HG02678 (cell line): ENCODE data around the gene PNPLA1.

Source experiments
- ATAC-seq: cut with Tn5 transposase; IDR thresholded peaks from one replicate; pipeline ENCODE4 v1.9.1; 2021; ENCODE audit warnings: mild to moderate bottlenecking, moderate library complexity; ENCODE audit not compliant: unreplicated experiment

PNPLA1 gene

DNA sequence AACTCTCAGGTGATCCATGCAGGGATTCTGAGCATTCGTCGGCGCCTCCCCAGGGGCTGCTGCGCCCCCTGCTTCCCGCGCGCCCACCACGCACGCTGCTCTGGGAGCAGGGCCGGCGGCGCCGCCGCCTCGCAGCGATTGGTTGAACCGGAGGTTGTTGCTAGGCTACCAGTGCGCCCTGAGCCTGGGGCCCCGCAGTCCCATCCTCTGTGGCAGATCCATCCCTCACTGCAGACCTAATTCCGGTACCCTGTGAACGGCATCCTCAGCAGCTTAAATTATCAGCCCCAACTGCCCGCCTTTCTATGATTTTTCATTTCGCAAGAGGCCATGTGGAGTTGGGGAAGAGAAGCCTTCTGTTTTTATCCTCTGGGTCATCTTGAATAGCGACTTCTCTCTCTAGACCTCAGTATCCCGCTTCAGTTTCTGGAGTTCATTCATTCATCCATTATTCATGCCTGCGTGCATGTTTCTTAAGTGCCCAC is 15.4 kb downstream of the PNPLA1 start:
- no peak for ATAC-seq

DNA sequence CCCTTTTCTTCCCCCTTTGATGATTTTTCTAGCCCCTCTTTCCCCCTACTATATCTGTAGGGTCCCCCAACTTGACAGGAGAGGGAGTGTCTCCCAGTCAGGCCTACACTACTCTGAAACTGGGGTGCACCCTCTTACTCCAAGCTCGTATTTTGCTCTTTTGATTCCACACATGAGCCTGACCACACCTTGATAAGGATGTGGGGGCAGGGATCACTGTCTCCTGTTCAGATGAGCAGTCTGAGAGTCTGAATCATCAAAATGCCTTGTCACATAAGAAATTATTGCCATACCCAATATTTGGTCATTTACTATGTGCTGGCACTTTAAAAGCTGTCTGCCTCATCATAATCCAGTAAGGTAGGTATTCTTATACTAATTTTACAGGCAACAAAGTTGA is 15.9 kb downstream of the PNPLA1 start:
- no peak for ATAC-seq

DNA sequence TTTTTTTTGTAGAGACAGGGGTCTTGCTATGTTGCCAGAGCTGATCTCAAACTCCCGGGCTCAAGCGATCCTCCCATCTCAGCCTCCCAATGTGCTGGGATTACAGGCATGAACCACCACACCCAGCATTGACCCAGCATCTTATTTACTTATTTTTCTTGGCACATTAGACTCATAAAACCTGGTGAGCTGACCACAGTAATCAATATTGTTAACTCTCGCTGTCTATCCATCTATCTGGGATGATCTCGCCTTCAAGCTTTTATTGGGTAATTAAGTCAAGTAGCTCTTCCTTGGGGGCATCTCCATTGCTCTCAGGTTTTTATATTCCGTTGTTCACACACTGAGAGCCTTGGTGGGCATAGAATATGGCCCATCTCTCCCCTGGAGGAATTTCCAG is 17.0 kb downstream of the PNPLA1 start:
- no peak for ATAC-seq

DNA sequence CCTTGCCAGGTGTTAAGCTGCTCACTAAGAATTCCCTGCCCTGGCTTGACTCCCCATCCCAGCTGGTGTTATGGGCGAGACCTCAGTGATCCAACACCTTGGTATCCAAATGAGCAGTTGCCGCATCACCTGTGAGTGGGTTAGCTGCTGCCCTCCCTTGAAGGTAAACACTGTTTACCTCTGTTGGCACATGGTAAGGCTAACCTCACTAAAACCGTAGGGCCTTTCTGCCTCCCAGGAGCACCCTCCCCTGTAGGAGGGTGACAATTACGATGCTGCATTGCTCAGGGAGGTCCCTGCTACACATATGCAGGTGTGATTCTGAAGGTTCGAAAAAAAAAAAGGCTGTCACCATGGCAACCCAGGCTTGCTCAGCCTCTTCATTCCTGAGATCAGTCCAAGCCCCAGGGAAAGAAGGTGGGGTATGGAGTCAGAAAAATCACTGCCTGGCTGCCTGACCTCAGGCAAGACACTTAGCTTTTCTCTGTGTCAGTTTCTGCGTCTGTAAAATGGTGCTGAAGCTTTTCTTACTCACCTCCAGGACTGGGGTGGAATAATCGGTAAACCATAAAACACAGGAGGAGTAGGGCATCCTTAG is 19.5 kb downstream of the PNPLA1 start:
- no peak for ATAC-seq

DNA sequence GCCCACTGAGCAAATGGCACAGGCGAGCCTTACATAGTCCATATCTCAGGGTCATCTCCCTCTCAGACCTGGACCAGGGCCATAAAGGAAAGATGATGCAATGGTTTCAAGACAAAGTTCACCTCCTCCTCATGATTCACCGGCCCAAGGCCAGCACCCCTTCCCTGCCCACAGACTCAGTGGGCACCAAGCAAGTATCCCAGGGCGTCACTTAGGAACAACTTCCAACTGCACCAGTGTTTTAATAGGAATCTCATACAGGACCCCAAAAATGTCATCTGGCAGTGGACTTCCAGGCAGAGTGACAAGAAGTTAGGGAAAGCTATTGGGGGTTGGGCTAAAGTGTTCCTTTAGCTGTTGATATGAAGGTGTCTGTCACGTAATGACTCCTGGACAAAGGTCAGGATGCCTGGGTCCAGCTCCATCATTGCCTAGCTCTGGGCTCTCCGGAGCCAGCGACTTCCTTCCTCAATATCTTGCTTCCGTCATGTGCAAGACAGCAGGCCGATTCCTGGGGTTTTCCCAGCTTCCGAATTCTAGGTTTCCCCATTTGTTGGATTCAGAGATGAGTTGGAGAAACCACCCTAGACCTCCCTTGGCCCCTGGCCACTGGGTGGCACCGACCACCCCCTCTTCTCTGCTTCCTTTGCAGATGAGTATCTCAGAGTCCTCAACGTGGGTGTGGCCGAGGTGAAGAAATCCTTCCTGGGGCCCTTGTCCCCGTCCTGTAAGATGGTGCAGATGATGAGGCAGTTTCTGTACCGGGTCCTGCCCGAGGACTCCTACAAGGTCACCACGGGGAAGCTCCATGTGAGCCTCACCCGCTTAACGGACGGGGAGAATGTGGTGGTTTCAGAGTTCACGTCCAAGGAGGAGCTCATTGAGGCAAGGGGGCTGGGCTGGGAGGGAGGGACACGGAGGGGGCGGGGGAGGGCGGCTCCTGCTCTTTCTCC is 21.1 kb downstream of the PNPLA1 start:
- no peak for ATAC-seq

DNA sequence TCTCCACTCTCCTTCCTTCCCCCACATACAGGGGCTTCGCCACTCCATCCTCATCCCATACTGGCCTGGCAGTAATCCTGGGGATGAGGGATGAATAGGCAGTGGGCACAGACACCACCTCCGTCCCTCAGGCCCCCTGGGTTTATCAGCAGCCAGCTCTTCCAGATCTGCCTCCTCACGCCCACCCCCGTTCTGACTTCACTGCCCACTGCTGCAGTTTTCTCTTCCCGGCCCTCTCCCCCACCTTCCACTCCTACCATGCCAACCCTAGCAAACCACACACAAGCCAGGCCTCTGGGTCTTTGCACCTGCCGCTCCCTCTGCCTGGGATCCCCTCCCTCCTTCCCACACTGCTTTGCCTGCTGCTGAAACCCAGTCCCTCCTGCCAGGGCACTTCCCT is 22.3 kb downstream of the PNPLA1 start:
- no peak for ATAC-seq

DNA sequence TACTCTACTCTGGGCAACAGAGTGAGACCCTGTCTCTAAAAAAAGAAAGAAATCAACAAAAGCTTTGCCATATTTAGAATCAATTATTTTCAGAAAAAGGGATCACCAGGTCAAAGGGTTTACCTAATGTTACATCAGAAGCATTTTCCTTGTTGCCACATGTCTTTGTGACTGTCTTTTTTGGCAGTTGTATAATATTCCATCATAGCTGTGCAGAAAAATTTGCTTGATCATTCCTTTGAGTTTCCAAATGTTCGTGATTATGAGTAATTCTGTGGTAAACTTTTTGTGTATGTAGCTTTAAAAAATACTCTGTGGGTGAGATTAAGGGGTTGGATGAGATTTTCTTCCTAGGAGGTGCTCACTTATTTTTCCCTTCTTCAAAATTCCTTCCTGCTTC is 26.4 kb downstream of the PNPLA1 start:
- ATAC-seq = no peak

DNA sequence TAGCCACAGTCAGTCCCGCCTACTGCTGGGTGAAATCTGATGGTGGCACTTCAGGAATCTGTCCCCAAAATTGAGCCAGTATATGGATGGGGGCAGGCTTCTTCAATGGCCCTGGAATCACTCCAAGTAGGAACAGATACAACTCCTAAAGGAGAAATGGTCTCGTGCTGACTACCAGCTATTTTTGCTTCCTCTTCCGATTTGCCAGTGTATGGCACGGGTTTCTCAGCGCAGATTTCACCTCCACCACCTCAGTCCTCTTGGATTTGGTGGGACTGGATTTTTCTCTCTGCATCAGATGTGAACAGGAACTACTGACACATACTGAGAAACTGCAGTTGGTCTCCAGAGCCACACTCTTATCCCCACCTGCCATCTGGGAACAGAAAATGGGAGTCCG is 27.2 kb downstream of the PNPLA1 start:
- no peak for ATAC-seq

DNA sequence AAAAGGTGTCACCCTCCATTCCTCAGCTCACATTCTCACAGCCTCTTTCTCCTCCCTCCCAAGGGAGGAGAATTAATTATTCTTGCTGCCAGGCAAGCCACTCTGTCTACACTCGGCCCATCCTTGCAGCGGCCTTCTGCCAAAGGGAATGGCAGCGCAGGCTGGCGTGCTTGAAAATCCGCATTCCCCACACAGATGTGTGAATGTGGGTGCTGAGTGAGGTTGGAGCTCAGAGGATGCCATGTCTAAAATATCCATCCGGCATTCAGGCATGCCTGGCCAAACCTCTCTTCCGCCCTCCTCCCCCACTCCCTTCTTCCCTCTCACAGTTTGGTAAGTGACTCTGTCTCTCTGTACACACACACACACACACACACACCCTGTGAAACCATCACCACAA is 27.7 kb downstream of the PNPLA1 start:
- no peak for ATAC-seq

DNA sequence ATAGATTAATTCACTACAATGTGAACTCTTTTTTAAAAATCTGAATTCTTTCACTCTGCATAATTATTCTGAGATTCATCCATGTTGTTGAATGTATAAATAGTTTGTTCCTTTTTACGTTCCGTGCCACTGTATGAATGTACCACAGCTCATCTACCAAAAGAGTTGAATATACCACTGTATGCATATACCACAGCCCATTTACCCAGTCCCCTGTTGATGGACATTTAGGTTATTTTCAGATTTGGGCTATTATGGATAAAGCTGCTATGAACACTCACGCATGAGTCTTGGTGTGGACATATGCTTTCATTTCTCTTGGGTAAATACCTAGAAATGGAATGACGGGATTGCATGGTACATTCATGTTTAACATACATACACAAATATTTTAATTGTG is 28.2 kb downstream of the PNPLA1 start:
- ATAC-seq = no peak

DNA sequence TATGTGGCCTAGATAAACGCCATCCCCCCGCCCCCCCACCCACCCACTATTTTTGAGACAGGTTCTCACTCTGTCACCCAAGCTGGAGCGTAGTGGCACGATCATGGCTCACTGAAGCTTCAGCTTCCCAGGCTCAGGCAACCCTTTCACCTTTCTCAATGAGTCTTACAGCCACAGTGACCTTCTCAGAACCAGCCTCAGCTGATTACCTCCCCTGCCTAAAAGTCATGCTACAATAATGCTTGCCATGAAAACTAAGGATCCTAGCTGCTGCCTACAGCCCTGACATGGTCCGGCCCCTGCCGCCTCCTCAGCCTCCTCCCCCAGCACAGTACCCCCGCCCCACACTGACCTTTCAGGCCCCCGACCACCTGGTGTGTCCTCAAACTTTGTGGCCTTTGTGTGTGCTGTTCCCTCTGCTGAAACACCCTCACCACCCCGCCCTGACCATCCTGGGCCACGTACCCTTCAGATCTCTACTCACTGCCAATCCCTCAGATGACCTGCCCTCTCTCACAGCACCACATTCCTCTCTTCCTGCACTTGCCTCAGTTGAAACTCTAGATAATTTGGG is 31.3 kb downstream of the PNPLA1 start:
- no peak for ATAC-seq

DNA sequence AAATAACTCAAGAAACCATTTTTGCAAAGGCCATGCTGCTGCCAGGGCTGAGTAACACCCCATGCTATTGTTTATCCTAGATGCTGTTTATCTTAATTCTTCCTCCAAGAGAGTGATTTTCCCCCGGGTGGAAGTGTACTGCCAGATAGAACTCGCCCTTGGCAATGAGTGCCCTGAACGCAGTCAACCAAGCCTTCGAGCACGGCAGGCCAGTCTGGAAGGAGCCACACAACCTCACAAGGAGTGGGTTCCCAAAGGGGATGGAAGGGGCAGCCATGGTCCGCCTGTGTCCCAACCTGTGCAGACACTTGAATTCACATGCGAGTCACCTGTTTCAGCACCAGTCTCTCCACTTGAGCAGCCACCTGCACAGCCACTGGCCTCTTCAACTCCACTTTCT is 31.9 kb downstream of the PNPLA1 start:
- no peak for ATAC-seq

DNA sequence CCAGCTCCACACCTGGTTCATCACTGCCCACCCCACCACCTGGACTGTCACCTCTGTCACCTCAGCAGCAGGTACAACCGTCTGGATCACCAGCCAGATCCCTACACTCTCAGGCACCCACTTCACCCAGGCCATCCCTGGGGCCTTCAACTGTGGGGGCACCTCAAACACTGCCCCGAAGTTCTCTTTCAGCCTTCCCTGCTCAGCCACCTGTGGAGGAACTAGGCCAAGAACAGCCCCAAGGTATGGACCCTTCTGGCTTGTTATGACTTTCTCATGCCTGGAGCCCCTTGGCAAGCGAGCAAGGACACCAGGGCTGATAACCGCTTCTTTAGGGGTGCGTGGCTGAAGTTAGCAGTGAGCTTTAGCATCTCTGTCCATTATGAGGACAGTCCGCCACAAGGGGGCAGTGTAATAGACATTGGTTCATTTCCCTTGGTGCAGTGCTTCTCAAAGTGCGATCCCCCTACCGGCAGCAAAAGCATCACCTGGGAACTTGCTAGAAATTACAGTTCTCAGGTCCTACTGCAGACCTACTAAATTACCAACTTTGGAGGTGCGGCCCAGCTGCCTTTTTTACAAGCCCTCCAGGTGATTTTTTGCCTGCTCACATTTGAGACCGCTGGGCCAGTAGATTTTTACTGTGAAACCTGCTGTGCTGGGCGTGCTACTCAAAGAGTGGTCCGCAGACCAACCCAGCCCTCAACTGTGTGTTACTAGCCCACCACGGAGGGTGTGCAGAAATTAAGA is 32.5 kb downstream of the PNPLA1 start:
- ATAC-seq = peak; percentile 77

DNA sequence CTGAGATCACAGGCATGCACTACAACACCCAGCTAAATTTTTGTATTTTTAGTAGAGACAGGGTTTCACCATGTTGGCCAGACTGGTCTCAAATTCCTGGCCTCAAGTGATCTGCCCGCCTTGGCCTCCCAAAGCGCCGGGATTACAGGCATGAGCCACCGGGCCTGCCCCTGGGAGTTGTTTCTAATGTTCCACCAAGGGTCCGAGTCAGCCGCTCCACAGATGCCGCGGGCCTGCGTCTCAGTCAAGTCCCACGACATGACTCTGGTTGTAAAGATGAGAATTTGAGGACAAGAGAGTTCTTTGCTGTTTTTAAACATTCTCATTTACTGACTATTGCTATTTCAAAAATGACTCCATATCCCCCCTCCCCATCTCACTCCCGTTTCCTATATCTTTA is 36.0 kb downstream of the PNPLA1 start:
- ATAC-seq = no peak

DNA sequence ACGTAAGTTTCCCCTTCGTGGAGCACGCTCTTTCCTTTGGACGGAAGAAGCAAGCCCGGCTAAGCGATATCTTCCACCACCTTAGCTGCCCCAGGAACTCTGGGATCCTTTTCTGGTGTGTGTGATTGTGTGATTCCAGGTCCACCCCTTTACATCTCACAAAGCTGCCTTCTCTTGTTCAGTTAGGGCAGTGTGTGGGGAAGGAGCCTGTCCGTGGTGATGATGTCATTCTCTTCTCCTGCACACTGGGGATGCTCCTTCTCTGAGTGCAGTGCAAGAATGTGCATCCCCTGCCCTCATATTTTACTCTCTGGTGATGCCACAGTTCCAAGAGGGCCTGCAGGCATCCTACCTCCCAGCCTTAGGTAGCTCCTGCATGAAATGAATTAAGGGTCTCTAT is 36.5 kb downstream of the PNPLA1 start:
- no peak for ATAC-seq

DNA sequence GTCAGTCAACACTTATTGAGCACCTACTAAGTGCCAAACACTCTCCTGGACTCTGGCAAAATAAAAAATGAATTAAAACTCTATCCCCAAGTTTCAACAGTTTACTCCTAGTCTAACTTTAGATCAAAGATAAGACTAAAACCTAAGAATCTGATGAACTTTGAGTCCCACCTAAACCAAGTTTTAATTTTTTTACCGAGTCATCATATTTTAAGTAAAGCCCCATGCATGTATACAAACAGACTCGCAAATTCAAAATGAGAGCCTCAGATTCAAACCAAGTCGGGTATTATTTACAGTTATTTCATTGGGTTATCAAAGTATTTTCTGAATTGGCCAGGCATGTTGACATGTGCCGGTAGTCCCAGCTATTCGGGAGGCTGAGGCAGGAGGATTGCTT is 38.7 kb downstream of the PNPLA1 start:
- no peak for ATAC-seq

DNA sequence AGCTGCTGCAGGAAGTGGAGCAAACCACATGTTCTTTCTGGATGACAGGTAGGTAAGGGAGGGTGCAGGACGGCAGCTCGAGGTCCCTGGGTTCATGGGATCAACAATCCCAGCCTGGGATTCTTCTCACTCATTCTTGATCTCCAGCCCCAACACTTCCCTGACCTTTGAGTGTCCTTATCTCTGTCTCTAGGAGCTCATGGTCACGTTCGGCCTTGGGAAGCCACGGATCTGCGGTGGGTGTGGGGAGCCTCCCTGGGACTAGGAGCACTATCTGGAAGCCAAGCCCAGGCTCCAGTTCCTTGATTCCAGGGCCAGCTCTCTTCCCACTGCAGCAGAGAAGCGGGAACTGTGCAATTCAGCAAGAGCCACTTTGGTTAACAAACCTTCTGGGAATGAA is 39.3 kb downstream of the PNPLA1 start:
- no peak for ATAC-seq

DNA sequence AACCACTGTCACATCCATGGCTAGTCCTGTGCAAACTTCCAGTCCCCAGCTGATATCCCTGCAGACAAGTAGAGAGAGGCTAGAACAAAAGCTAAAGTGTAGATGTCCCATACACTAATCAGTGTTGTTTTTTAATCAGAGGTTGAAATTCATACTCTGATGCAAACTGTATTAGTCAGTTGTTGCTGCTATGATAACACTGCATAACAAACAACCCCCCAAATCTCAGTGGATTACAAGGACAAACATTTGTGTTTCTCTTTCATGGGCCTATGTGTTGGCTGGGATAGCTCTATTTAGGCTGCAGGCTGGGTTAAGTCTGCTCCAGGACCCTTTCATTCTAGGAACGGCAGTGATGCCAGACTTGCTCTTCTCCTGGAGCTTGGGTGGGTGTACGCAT is 40.0 kb downstream of the PNPLA1 start:
- ATAC-seq = no peak

DNA sequence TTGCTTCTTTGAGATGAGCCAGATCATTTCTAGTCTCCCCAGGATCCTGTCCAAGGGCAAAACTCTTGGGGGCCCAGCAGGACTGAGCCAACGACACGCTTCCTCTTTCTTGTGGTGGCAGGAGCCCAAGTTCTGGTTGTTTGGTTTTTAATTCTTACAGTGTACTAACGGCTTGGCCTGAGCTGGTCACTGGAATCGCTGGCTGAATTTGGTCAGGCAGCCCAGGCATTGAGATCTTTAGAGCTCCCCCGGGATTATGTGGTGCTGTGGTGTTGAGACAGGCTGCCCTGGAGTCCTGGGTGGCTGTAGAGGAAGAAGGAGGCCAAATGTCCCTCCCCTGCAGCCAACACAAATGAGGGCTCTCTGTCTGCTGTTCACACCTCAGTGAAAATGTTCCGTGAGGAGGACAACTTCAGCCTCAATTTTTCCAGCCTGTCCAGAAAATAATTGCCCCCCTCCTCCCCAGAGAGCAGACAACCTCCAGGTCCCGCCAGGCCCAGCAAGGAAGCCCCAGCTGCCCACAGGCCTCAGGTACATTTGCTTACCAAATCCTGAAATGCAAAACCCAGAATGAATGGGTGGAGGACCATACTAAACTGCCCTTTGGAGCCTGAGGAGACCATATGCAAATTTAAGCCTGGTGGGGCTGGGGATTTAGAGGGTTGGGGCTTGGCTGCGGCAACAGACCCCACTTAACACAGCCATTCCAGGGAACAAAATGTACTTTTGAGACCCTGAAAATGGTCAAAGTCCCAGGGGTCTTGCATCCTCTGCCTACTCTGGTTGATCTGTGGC is 43.2 kb downstream of the PNPLA1 start:
- no peak for ATAC-seq

DNA sequence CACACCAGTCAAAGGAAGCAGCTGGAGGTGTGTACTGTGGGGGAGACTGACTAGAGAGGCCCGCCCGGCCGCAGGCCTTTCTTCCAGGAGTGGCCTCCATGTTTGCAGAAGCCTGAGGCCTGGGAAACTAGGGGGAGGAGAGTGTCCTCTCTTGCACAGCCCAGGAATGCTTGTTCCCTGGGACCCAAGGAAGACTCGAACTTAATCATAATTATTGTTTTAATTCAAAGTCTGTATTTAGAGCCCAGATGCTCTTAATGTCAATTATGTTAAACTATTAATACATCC is 43.7 kb downstream of the PNPLA1 start:
- no peak for ATAC-seq
